Adipose tissue (tissue), 3 donors: ENCODE results near the gene STXBP3. TPM values are rescaled to one million over a fixed set of nuclear protein-coding genes. Genes with fewer than 3 reads are reported as not detected.

Experiments
- H3K27ac ChIP-seq: one replicate; pipeline ENCODE4 v1.5.1; 2013; ENCODE audit warnings: low read depth, low read length
- WGBS, 3 donors: extraction: QIAGEN DNeasy Blood & Tissue Kit; methylation state at CpG; one replicate each; pipeline ENCODE4 v1.1.7; 2013; 5-methylcytosine and 5-hydroxymethylcytosine counted together
- polyA plus RNA-seq, 3 donors: library from polyadenylated mRNA; stranded (reverse); fragments of 200-250 nt; gene quantifications; one replicate each; pipeline ENCODE4 v1.2.3, GENCODE V29; 2013
- donor health status: healthy with polysubstance abuse.
- donor health status: Bipolar disorder and iron deficiency.
- donor health status: healthy.

STXBP3 gene
- polyA plus RNA-seq, 3 donors, result 15.9 to 27.4 (median 19.2) TPM

GRCh38 chr1:108826081-108826635 lies 79.7 kb downstream of the STXBP3 start:
- no peak overlapping the region for H3K27ac ChIP-seq
- WGBS, 3 donors, result 84 to 93% (median 88%) methylated on average over 3 of the region's 3 CpGs

GRCh38 chr1:108828074-108828961 lies 81.8 kb downstream of the STXBP3 start:
- 23 to 37% (median 35%) methylated on average over 12 of the region's 12 CpGs for WGBS, 3 donors
- peak overlapping the region; percentile 10 for H3K27ac ChIP-seq

- no peak overlapping the region for H3K27ac ChIP-seq
- 52 to 75% (median 73%) methylated on average over 6 of the region's 6 CpGs for WGBS, 3 donors
Measured at GRCh38 chr1:108829498-108829916, 83.0 kb downstream of the STXBP3 start.

DNA sequence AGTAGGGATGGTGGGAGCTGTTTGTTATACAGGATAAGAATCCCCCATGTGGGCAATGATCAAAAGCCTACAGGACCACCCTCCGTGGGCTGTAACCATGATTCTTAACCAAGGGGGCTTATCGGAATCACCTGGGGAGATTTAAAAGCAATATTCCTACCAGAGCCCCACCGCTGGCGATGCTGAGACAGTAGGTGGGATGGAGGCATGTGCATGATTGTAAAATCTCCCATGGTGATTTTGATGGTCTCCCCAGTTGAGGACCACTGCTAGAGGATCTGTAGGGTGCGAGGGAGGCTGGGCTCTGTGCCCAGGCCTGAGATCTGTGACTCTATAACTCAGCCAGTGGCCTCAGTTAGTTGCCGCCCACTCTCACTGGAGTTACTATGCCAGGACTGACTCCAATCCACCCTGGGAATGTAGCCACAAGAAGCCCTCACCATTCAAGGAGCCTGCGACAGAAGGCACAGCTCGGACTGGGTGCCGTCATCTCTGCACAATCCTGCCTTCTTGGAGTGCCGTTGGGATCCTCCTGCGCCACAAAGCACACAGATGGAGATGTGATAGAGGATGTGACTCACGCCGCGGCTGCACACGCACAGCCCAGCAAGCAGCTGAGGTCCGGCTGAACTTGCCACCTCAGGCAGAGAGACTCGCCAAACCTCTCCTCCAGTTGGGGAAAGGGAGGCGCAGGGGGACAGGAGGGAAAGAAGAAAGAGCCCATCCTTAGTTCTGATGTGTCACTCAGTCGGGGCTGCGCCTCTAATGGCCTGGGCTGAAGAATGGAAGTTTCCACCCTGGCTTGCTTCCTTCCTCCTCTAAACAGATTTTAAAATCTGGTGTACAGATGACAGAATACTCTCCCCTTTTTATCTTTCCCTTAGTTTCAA lies 83.9 kb downstream of the STXBP3 start:
- 36 to 68% (median 47%) methylated on average over 20 of the region's 20 CpGs for WGBS, 3 donors
- no peak overlapping the region for H3K27ac ChIP-seq

DNA sequence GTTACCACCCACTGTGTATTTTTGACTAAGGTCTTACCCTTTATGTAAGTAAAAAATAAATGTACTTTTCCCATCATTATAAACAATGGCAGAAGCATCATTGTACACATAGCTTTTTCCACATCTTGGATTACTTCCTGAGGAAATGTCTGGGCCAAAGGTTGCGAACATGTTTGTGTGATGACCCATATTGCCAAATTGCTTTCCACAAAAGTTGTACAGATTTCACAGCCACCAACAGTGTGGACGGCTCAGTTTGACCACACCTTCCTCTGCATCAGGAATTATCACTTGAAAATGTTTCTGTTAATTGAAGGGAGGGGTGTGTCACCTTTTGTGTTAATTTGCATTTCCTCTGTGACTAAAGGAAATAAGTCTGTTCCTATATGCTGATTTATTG lies 84.8 kb downstream of the STXBP3 start:
- H3K27ac ChIP-seq, result no peak overlapping the region
- WGBS, 3 donors, result 11 to 69% (median 16%) methylated on average over 2 of the region's 2 CpGs

DNA sequence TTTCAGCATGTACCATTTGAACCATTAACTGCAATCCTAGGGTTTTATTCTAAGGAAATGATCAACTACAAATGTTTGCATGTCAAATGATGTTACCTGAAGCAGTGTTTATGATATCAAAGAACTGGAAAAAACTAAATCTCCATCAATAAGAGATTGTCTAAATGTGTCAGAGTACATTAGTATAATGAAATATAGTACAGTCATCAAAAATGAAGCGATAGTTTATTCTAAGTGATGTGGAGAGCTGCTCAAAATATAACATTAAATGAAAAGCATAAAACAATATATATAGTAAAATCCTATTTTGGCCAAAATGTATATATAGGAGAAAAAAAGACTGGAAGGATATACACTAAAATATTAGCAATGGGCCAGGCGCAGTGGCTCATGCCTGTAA lies 86.5 kb downstream of the STXBP3 start:
- no peak overlapping the region for H3K27ac ChIP-seq
- 97 to 99% (median 97%) methylated on average over 2 of the region's 2 CpGs for WGBS, 3 donors

GRCh38 chr1:108841703-108842102 lies 95.2 kb downstream of the STXBP3 start:
- H3K27ac ChIP-seq, result no peak overlapping the region

GRCh38 chr1:108842525-108843181 lies 96.2 kb downstream of the STXBP3 start:
- WGBS, 3 donors, result 62 to 91% (median 87%) methylated on average over 3 of the region's 3 CpGs
- no peak overlapping the region for H3K27ac ChIP-seq

More at GRCh38 chr1:108841703-108842102, 95.2 kb downstream of the STXBP3 start:
- 44 to 55% (median 52%) methylated on average over 1 of the region's 1 CpG for WGBS, 3 donors

DNA sequence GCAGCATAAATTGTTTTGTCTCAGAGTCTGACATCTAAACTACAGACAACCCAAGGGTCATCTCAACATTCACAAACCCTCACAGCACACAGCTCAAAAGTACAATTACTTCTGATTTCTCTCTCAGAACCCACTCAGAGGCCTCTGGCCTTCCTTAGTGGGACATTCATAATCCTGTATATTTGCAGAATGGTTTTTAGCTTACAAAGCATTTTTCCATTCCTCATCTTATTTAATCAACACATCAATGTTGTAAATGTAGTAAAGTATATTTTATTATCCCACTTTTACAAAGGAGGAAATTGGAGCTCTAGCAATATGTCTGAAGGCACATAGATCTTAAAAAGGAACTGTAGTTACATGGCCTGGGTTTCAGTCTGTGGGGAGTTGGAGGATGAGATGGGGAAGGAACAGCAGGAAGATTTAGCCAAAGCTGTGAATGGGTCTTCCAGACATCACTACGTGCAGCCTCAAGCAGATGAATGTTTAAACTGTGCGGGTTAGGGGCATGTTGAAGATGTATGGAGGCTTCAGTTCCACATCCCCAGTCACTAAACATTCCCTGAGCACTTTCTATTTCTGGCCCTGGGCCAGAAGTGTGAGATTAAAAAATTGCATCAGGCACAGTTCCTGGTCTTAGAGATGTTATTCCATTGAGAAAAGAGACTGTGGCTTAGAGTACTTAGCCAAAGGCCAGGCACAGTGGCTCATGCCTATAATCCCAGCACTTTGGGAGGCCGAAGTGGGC lies 97.1 kb downstream of the STXBP3 start:
- no peak overlapping the region for H3K27ac ChIP-seq

DNA sequence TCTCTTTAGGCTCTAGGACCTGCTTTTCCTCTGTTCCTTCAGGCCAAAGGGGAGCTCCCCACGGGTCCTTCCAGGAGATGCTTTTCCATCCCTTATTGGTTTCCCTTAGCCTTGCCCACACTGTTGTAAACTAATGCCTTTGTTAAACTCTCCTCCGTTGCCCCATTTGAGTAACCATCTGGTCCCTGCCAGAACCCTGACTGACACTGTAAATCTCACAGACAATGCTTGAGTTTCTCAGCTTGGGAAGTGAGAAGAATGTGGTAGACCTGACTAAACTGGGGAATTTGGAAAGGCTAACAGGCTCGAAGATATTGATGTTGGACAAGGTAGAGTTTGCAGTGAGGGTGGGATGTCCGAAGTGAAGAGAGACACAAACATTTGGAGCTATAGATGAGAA lies 99.0 kb downstream of the STXBP3 start:
- 58 to 85% (median 81%) methylated on average over 4 of the region's 4 CpGs for WGBS, 3 donors
- H3K27ac ChIP-seq, result no peak overlapping the region

More for the DNA sequence above, 97.1 kb downstream of the STXBP3 start:
- WGBS, 3 donors, result 55 to 78% (median 74%) methylated on average over 3 of the region's 3 CpGs

GRCh38 chr1:108845991-108846390 lies 99.5 kb downstream of the STXBP3 start:
- WGBS, 3 donors, result 77 to 84% (median 82%) methylated on average over 6 of the region's 6 CpGs
- no peak overlapping the region for H3K27ac ChIP-seq

DNA sequence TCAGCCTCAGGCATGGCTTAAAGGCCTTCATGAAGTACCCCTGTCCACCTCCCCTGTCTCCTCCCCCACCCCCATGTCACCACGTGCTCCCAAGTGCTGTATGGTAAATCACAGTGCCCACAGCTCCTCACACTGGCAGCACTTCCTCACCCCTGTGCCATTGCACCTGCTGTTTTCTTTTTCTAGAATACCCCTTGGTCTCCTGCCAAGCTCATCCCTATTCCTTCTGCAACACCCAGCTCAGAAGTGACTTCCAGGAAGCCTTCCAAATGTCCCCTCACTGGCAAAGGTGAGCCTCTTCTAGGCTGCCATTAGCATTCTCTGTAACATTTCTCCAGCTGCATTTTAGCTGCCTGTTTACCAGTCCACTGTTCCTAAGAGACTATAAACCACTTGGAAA lies 101.0 kb downstream of the STXBP3 start:
- no peak overlapping the region for H3K27ac ChIP-seq
- 61 to 83% (median 75%) methylated on average over 1 of the region's 1 CpG for WGBS, 3 donors

DNA sequence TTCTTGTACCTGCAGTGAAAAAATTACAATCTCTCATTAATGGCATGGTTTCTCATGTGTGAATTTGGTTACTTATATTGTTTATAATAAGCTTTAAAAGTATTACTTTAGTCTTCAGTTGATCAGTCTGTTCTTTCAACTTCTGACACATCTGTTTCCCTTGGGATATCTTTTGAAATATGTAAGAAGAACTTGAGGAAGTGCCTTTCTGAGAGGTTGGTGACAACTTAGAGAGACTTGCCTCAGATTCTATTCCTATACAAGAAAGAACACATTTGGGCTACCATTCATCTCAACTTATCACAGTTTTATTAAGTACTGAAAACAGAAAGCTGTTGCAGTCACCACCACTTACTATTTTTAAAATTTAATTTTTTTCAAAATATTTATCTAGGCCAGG lies 102.3 kb downstream of the STXBP3 start:
- no peak overlapping the region for H3K27ac ChIP-seq

DNA sequence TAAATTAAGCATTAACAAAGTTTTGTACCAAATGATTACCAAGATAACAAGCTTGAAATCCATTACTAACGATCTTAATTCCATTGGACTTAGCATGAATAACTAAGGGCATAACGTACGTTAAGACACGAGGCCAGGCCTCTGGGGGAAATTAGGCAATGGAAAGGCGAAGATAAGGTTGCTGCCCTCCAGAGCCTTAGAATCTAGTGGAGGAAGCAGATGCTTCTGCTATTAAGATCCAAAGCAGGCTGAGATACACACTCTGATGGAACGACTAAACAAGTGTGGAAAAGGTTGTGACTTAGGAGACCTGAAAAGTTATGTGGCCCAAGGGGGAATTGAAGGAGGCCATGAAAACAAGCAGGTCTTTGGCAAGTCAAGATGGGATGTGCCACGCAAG lies 104.5 kb downstream of the STXBP3 start:
- 63 to 85% (median 73%) methylated on average over 7 of the region's 7 CpGs for WGBS, 3 donors
- no peak overlapping the region for H3K27ac ChIP-seq

- WGBS, 3 donors, result 43 to 52% (median 49%) methylated on average over 4 of the region's 4 CpGs
- H3K27ac ChIP-seq, result no peak overlapping the region
Measured at GRCh38 chr1:108851567-108851966, 105.1 kb downstream of the STXBP3 start.

DNA sequence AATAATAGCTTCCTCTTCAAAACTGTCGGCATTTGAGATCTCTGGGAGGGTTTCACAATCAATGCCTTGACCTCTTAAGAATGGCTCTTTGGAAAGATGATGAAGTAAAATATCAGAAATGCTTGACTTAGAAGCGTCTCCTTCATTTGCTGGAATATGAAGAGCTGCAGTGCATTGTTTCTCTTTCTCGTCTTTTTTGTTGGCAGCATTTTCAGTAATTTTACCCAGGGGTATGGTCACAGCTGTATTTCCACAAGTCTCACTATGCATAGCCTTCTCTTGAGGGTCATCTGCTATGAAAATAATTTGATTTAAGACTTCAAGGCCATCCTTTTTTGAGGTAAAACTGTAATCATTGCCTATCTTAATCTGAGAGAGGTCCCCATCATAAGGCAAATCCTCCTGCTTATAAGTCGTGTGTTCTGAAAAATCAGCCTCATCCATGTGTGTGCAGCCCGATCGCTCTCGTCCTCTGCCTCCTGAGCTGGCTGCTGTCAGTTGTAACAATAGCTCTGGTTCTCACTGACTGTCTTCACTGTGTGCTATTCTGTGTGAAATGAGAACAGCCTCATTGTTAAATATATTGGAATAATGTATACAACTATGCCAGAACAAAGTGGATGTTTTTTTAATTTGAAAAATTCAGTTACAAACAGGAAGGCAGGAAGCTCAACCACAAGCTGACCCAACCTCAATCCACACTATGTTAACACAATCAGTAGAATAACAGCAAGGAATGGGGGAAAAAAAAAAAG lies 105.9 kb downstream of the STXBP3 start:
- WGBS, 3 donors, result 18 to 57% (median 25%) methylated on average over 7 of the region's 7 CpGs
- no peak overlapping the region for H3K27ac ChIP-seq
